ENCODE measurements around the gene KCNMB4. TPM values are rescaled to one million over a fixed set of nuclear protein-coding genes. Genes with fewer than 3 reads are reported as not detected.

KCNMB4 gene
- total RNA-seq, 3 donors from 2014 or later (not counting 1 experiment from before 2014, with no cell fraction given), result 0.43 TPM; not detected in 2

- H3K4me3 ChIP-seq (ENCODE audit: low read length), result no peak overlapping the region
- WGBS (ENCODE audit: insufficient coverage), result no CpG with 5 or more reads among the region's 1 CpG
- no peak overlapping the region for H3K27ac Mint-ChIP-seq
- no peaks in the 10 kb centered on the region for H3K36me3 Mint-ChIP-seq
- peaks cover 6% of the 10 kb centered on the region for H3K36me3 ChIP-seq (ENCODE audit: control insufficient read depth, insufficient read depth, low read length)
- TF ChIP-seq CTCF (IDR thresholded peaks at IDR 0.05), result no peak
- no peaks in the 10 kb centered on the region for H3K4me1 ChIP-seq (ENCODE audit: control insufficient read depth, insufficient read depth, low read length)
- H3K9me3 Mint-ChIP-seq, result no peaks in the 10 kb centered on the region
- no peak overlapping the region for H3K4me3 Mint-ChIP-seq
- H3K27ac ChIP-seq (ENCODE audit: low read length), result no peak overlapping the region
- H3K9me3 ChIP-seq (ENCODE audit: control insufficient read depth, insufficient read depth, low read length), result no peaks in the 10 kb centered on the region
- intact Hi-C loops (cut with micrococcal nuclease), result no loop called here
- no peaks in the 10 kb centered on the region for H3K4me1 Mint-ChIP-seq
- DNase-seq, result no peak
- peaks cover under 1 to 1% of the 10 kb centered on the region in 2 donors for H3K27me3 Mint-ChIP-seq (ENCODE audit: low read depth in 2 of 2)
- peaks cover 7% of the 10 kb centered on the region for H3K27me3 ChIP-seq (ENCODE audit: control insufficient read depth, insufficient read depth, low read length)
- ATAC-seq, result no peak
Measured at GRCh38 chr12:70359458-70360197, 6.5 kb upstream of the KCNMB4 start.

DNA sequence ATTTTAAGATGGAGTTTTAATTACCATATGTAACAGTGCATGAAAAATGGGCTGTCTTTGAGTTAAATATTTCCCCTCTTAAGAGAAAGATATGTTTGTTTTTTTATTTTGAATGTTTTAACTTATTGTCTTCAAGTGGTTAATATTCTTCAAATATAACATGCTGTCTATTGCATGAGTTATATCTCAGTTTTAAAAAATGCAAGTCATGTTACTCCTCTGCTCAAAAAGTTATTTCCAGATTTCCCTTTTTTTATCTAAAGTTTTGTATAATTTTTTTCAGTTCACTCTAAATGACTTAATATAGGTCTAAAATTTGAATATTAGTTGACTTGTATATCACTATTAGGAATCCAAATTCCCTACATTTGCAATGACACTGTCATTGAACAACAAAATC is 5.9 kb upstream of the KCNMB4 start:
- Histone ChIP-seq H3K27ac (ENCODE audit: low read length) (no peak overlapping the region), H3K36me3 (ENCODE audit: control insufficient read depth, insufficient read depth, low read length) (no peaks in the 10 kb centered on the region), H3K4me3 (ENCODE audit: low read length) (no peak overlapping the region), H3K27me3 (ENCODE audit: control insufficient read depth, insufficient read depth, low read length) (peaks cover 12% of the 10 kb centered on the region), H3K4me1 (ENCODE audit: control insufficient read depth, insufficient read depth, low read length) (peaks cover 3% of the 10 kb centered on the region), H3K9me3 (ENCODE audit: control insufficient read depth, insufficient read depth, low read length) (no peaks in the 10 kb centered on the region)
- no peaks in the 10 kb centered on the region for H3K9me3 Mint-ChIP-seq
- no peak for TF ChIP-seq CTCF (IDR thresholded peaks at IDR 0.05)
- intact Hi-C loops (cut with micrococcal nuclease), result no loop called here
- ATAC-seq (no peak), DNase-seq (no peak)
- peaks cover 5 to 7% of the 10 kb centered on the region in 2 donors for H3K27me3 Mint-ChIP-seq (ENCODE audit: low read depth in 2 of 2)
- no peaks in the 10 kb centered on the region for H3K36me3 Mint-ChIP-seq
- no peak overlapping the region for H3K4me3 Mint-ChIP-seq
- H3K27ac Mint-ChIP-seq, result no peak overlapping the region
- peaks cover 0 to 6% of the 10 kb centered on the region in 2 donors for H3K4me1 Mint-ChIP-seq

DNA sequence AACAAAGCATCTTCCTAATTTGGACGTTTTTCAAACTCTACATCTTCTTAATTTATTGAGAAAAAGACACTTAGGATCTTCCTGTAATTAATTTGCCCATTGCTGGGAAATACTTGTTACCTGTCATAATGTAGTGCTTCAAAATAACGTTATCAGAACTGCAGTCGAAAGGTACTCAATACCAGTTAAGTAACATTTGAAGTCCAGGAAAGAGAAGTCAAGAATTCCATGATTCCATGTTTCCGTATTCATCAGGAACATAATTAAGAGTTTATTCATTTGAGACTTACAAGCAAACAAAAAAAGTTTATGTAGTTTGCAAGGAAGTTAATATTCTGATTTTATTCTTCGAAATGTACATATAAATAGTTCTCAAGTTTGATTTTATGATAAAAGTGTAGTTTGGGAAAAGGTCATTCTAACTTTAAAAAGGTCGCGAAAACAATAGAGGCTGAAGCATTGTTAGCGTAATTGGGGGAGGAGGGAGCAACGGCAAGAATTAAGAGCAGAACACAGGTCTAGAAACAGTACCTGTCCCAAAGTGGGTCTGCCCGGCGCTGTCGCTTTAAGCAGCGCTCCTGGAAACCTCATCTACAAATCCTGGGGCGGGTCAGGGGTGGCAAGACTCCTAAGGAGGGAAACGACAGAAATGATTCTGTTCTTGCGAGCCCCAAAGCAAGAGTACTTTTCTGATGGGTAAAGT is 1.2 kb upstream of the KCNMB4 start:
- peaks cover 10 to 20% of the 10 kb centered on the region in 2 donors for H3K4me1 Mint-ChIP-seq

More for the DNA sequence above, 1.2 kb upstream of the KCNMB4 start:
- no peak for ATAC-seq
- Histone ChIP-seq H3K4me3 (ENCODE audit: low read length) (no peak overlapping the region), H3K36me3 (ENCODE audit: control insufficient read depth, insufficient read depth, low read length) (no peaks in the 10 kb centered on the region), H3K9me3 (ENCODE audit: control insufficient read depth, insufficient read depth, low read length) (no peaks in the 10 kb centered on the region), H3K27ac (ENCODE audit: low read length) (no peak overlapping the region), H3K27me3 (ENCODE audit: control insufficient read depth, insufficient read depth, low read length) (peaks cover 18% of the 10 kb centered on the region), H3K4me1 (ENCODE audit: control insufficient read depth, insufficient read depth, low read length) (peaks cover 14% of the 10 kb centered on the region)
- H3K4me3 Mint-ChIP-seq, result peak overlapping the region; percentile 84
- peak in 1 of 2 donors; percentile 26 for DNase-seq
- H3K27ac Mint-ChIP-seq, result peak overlapping the region in 1 of 2 donors; percentile 43
- H3K27me3 Mint-ChIP-seq (ENCODE audit: low read depth in 2 of 2), result peaks cover 15 to 28% of the 10 kb centered on the region in 2 donors
- TF ChIP-seq CTCF (IDR thresholded peaks at IDR 0.05), result no peak
- WGBS (ENCODE audit: insufficient coverage), result 28% methylated on average over 15 of the region's 16 CpGs
- H3K36me3 Mint-ChIP-seq, result no peaks in the 10 kb centered on the region
- no peaks in the 10 kb centered on the region for H3K9me3 Mint-ChIP-seq
- intact Hi-C loops (cut with micrococcal nuclease), result loop anchor here (5.0 kb wide), 1 partner anchor 313 kb away; no protein-coding TSS in a partner anchor
